SIG-M5 (cell line): ENCODE results near the gene OGT.
"Not testable (repeated sequence)": the region's sequence is repeated elsewhere in the genome, so short reads cannot be mapped to it uniquely, and the experiment has no call there.

ENCODE experiments used
- DNase-seq: peaks from one replicate; lab custom pipeline; 2025; lab: John Stamatoyannopoulos, UW

The OGT gene

GRCh38 chrX:71532753-71533425 lies at the start of gene OGT:
OGT (plus strand) TSS chrX:71533104; CDS start chrX:71533300, 196 bp downstream.
- peak; percentile 87 for DNase-seq

GRCh38 chrX:71487814-71488213 lies 45.1 kb upstream of the OGT start:
- no peak for DNase-seq

GRCh38 chrX:71489540-71489939 lies 43.4 kb upstream of the OGT start:
- no peak for DNase-seq

- no peak for DNase-seq
Measured at GRCh38 chrX:71492231-71493065, 40.5 kb upstream of the OGT start.

GRCh38 chrX:71493111-71493613 lies 39.7 kb upstream of the OGT start:
- DNase-seq, result no peak

GRCh38 chrX:71495979-71496378 lies 36.9 kb upstream of the OGT start:
- DNase-seq, result not testable (repeated sequence)

GRCh38 chrX:71496476-71496875 lies 36.4 kb upstream of the OGT start:
- no peak for DNase-seq

GRCh38 chrX:71502080-71502479 lies 30.8 kb upstream of the OGT start:
- not testable (repeated sequence) for DNase-seq

GRCh38 chrX:71504346-71504745 lies 28.6 kb upstream of the OGT start:
- no peak for DNase-seq

- DNase-seq, result no peak
Measured at GRCh38 chrX:71509289-71509688, 23.6 kb upstream of the OGT start.

GRCh38 chrX:71510161-71510560 lies 22.7 kb upstream of the OGT start:
- DNase-seq, result no peak

- not testable (repeated sequence) for DNase-seq
Measured at GRCh38 chrX:71513731-71514130, 19.2 kb upstream of the OGT start.

GRCh38 chrX:71514367-71515037 lies 18.4 kb upstream of the OGT start:
- peak; percentile 7 for DNase-seq

- no peak for DNase-seq
Measured at GRCh38 chrX:71515038-71515396, 17.9 kb upstream of the OGT start.

- DNase-seq, result no peak
Measured at GRCh38 chrX:71525316-71525715, 7.6 kb upstream of the OGT start.

- DNase-seq, result peak; percentile 42
Measured at GRCh38 chrX:71532078-71532752, 689 bp upstream of the OGT start.

GRCh38 chrX:71533516-71533850 lies 579 bp downstream of the OGT start:
- DNase-seq, result no peak

- no peak for DNase-seq
Measured at GRCh38 chrX:71533851-71534561, 1.1 kb downstream of the OGT start.

- DNase-seq, result no peak
Measured at GRCh38 chrX:71534773-71535544, 2.1 kb downstream of the OGT start.

- DNase-seq, result no peak
Measured at GRCh38 chrX:71536285-71536684, 3.4 kb downstream of the OGT start.

- no peak for DNase-seq
Measured at GRCh38 chrX:71537743-71538142, 4.8 kb downstream of the OGT start.
